NOMO-1 (cell line): ENCODE measurements around the gene ZBTB21.

Experiments
- DNase-seq, 2 experiments: peaks; one replicate each; lab custom pipeline; 2025; ENCODE audit not compliant: unreplicated experiment in 2 of 2; lab: John Stamatoyannopoulos, UW

The ZBTB21 gene

DNA sequence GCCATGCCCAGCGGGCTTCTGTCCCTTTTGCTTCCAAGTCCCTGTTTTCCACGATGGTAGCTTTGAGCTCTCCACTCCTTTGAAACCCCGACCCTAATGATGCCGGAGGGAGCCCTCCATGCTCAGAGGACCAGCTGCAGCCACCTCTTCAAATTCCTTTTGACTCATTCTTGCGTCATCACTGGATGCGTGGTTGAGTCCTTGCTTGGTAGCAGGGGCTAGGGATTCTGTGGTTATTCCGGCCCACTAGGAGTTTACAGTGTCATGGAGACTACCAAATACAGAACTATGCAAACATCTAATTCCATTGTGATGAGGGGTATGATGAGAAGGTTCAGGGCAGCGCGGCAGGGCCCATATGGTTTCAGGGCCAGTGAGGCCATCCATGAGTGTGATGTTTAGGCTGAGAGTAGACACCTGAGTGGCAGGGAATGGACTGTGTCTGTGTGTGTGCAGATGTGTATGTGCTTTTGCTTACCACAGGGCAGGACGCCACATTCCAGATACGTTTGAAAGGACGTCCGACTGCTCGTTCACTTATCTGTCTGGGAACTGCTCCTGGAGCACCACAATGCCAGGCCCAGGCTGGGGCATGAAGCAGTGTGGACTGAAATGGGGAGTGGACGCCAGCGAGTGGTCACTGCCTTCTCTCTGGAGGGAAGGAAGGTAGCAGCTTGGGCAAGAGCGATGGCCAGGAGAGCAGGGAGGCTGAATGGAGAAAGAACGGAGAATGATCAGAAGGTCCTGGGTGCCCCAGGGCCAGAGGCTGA is 30.4 kb upstream of the ZBTB21 start:
- no peak for DNase-seq

DNA sequence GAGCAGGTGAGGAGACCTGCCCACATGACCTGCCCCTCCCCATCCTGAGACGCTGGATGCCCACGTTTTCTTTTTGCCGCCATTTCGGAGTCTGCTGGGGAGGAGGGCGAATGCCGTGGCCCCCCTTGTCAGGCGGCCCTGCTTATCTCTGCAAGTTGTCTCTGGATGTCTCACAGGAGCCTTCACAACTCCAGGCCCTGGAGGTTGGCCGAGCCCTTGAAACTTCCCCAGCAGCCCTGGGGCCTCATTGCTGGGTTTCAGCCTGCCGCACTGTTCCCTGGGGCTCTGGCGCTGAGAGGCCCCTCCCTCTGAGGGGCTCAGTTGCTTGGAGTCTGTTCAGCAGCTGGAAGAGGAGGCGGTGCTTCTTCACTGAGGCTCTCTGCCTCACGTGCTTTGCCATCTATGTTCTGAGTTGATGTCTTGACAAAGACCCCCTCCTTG is 29.8 kb upstream of the ZBTB21 start:
- no peak for DNase-seq

DNA sequence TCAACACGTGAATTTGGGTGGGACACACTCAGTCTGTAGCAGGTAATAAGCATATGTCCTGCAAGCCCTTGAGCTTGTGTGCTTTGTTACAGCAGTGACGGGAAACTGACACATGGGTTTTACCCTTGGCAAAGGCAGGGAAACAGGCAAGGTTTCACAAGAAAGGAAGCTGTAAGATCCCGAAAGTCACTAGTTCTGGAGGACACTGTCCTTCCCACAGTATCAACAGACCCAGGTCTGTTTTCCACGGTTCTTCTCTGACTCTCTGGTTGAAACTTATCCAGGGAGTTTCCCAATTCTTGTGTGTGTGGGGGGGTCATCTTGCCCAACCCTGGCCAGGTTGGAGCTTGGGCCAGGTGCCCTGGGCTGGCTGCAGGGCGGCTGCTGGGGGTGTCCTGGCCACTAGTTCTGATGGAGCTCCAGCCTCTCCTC is 29.3 kb upstream of the ZBTB21 start:
- DNase-seq, result no peak

DNA sequence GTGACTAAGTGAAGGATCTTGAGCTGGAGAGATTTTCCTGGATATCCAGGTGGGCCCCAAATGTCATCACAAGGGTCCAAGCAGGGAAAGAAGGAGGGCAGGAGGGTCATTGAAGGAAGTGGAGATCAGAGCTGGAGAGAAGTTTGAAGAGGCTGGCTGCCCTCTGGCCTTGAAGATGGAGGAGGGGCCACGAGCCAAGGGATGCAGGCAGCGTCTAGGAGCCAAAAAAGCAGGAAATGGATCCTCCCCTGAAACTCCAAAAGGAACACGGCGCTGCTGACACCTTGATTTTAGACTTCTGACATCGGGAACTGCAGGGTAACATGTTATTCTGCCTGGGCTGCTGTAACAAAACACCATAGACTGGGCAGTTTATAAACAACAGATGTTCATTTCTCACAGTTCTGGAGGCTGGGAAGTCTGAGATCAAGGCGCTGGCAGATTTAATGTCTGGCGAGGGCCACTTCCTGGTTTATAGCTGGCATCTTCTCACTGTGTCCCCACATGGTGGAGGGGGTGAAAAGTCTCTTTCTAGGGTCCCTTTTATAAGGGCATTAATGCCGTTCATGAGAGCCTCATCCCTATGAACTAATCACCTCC is 28.8 kb upstream of the ZBTB21 start:
- no peak for DNase-seq

DNA sequence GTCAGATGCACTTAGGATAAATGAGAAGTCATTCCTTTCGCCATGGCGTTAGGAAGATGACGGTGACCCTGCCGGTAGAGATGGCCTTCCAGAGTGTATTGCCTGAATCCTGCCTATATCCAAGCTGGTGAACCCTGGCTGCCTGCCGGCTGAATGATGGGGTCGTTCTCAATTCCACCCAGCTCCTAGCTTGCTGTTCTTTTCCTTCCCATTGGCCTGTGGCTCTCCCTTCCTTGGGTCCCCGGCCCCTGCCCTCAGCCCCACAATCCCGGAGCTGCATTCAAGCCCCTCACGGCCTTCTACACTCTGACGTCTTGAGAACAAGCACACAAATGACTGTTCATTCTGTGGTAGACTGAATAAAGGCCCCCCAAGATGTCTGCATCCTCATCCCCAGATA is 28.2 kb upstream of the ZBTB21 start:
- no peak for DNase-seq

DNA sequence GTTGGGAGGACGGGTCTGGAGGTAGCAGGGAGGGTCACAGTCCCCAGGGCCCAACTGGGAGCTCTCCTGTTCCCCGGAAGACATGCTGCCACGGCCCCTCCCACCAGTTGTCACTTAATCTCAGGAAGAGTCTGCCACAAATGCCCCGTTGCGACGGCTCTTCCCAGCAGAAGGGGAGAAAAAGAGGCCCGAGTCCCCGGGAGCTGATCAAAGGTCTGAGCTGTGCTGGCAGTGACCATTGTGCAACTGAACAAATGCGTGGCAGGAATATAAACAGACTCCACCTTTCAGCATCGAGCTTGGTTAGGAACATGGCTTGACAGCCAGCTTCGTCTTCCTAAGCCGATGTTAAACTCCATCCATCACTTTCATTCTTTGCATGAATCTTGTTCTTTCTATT is 27.8 kb upstream of the ZBTB21 start:
- DNase-seq, result no peak

DNA sequence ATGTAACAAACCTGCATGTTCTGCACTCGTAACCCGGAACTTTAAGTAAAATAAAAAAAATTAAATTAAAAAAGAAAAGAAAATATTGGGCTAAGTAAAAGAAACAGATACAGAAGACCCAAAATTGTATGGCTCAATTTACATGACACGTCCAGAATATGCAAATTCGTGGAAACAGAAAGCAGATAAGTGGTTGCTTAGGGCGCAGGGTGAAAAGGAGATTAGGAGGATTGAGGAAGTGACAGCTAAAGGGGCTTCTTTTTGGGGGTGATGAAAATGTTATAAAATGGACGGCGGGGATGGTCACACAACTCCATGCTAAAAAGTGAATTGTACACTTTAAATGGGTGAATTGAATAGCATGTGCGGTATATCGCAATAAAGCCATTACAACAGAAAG is 27.4 kb upstream of the ZBTB21 start:
- DNase-seq, result peak in 1 of 2 experiments; percentile 1

DNA sequence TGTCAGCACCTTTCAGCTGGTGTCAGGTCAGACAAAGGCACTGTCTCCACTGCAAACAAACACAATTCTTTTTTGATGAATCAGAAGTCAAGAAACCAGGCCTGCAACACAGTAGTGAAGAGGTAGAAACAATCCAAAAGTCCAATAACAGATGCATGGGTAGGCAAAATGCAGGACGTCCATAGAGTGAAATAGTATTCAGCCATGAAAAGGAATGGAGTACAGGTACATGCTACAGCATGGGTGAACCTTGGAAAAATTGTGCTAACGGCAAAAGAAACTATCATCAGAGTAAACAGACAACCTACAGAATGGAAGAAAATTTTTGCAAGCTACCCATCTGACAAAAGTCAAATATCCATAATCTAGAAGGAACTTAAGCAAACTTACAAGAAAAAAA is 26.2 kb upstream of the ZBTB21 start:
- no peak for DNase-seq

DNA sequence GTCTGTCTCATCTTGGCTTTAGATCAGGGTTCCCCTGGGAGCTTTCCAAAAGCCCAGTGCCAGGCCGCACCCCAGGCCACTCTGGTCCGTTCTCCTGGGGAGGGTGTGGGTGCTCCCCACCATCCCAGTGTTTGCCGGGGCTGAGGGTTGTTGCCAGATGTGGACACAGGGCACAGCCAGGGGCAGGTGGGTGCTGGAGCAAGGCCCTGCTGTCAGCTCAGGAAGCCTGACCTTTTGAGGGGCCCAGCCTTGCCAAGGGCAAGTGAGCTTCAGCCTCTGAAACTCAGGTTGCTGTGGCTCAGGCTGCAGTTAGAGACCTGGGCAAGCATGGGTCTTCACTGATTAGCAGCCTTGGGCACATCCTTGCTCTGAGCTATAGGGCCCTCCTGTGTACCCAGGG is 22.8 kb upstream of the ZBTB21 start:
- no peak for DNase-seq

DNA sequence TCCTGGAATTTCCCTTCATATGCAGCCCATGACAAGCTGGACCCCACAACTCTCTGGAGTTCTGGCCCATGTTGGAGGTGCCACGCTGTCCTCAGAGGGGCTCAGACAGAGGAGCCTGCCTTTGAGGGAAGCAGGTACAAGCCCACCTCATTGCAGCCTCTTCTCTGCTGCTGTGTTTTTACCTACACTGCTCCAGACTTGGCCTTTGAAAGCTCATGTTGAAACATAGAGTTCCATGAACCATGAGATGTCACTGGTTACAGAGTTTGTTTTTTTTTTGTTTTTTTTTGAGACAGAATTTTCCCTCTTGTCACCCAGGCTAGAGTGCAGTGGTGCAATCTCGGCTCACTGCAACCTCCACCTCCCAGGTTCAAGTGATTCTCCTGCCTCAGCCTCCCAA is 22.1 kb upstream of the ZBTB21 start:
- DNase-seq, result no peak

DNA sequence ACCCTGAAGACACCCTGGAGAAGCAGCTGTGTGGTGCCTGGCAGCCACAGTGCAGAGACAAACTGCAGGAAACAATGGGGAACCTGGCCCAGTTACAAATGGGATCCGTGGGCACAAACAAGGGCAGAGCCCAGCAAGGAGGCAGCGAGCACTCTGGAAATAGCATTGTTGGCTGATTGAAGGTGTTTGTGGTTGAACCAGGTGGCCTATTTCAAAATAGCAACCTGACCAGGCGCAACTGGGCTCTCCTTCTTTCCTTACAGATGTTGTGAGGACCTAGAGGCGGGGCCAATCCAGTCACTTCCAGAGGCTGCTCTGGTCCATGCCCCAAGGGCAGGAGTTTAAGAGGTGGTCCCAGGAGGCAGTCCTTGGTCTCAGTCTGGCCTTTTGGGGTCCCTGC is 21.7 kb upstream of the ZBTB21 start:
- DNase-seq, result no peak

DNA sequence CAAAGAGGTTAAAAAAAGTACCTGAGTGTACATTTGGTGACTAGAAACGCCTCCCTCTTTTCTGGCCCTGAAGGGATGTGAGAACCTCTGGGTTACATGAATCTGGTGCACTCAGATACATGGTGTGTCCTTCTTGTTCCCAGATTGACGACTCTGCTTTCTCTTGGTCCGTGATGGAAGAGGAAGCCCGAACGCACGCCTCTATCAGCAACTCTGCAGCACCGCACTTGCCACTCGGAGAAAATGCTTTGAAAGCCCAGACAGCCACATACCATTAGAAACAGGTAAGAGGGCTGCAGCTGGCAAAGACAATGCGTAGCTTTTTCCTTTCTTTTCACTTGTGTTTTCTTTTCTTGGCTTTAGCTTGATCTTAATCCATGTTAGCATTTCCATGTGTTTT is 21.1 kb upstream of the ZBTB21 start:
- DNase-seq, result no peak

DNA sequence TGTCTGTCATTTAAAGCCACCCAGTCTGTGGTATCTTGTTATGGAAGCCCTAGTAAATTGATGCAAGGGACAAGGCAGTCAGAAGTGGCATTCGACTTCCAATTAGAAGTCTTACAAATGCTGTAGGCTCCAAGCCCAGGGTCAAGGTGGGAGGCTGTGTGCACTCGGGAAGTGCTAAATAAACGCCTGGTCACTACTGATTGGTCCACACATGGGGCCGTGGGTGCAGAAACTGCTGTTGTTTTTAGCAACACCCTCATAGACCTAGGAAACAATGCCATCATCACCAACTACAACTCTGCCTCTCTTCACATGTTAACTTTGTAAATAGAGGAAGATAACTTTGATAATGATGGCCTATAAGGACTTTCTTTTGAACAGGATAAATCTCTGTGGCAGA is 20.2 kb upstream of the ZBTB21 start:
- no peak for DNase-seq

DNA sequence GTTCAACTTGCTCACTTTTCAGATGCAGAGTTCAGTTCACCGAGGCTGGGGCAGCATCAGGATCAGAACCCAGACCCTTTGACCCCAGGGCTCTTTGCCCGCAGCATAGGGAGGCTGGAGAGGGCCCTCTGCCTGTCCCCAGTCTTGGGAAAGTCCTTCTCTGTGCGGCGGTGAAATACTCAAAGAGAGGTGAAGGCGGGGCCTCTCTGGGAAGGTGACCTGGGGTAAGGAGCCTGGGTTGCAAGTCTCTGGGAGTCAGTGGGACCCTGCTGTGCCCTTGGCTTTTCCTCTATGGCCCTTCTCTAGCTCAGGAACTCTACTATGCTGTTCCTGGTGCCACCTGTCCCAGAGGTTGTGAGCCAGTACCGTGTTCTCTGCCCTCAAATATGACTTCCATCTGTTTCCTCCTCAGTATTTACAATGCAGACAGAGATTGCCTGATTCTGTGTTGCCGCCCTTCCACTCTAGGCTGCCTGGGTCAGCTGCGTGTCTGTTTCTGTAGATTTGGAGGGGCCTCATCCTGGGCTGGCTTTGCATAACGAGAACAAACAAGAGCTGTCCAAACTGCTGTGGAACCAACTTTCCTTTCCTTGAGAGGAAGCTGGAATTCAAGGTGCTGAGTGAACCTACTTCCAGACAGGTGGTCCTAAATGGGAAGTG is 18.7 kb upstream of the ZBTB21 start:
- no peak for DNase-seq

DNA sequence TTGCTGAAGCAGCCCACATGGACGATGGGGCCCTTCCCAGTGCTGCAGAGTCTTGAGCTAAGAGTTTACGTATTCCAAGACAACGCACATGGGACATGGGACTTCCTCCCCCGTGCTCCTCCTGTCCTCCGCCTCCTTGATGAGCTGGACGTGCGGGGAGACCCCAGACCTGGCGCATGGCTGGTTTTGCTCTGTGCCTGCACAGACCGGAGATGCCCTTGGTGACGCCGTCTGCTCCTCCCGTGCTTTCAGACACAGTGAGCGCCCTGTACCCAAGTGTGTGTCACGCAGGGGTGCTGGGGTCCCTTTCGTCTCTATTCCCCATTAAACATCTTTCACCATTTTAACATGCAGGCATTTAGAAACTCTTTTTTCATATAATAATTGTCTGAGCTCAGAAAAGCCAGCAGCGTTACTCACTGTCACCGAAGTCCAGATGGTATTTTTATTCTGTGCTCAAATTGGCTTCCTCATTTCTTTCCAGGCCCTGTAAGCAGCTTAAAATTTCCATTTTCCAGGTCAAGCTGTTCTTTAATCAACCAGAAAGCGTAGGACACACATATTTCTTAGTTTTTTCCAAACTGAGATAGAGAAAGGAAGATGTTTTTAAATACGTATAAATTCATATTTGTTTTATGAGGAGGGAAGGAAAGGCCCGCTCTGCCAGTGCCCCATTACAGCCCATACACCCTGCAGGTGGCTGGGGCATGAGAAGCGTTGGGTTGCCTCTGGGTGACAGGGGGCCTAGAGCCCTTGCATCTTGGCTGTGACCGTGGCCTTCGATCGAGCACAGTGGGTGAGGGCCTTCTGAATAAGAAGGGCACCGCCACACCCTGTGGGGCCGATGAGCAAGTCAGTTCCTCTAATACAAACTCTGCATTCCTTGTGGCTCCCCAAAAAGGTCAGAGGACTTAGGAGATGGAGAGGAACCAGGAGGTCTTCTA is 17.9 kb upstream of the ZBTB21 start:
- DNase-seq, result peak; percentile 34 to 63

DNA sequence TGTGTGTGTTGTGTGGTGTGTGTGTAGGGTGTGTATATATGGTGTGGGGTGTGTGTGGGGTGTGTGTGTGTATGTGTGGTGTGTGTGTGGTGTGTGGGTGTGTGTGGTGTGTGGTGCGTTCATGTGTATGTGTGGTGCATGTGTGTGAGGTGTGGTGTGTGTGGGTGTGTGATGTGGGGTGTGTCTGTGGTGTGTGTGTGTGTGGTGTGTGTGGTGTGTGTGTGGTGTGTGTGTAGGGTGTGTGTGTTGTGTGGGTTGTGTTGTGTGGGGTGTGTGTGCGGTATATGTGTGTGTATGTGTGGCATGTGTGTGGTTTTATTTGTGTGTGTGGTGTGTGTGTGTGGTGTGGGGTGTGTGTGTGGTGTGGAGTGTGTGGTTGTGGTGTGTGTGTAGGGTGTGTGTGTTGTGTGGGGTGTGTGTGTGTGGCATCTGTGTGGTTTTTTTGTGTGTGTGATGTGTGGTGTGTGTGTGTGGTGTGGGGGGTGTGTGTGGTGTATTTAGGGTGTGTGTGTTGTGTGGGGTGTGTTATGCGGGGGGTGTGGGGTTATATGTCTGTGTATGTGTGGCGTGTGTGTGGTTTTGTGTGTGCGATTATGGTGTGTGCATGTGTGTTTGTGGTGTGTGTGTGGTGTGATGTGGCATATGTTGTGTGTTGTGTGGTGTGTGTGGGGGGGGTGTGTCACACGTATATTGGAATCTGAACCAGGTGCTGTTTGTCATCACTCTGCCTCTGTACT is 17.1 kb upstream of the ZBTB21 start:
- no peak for DNase-seq

DNA sequence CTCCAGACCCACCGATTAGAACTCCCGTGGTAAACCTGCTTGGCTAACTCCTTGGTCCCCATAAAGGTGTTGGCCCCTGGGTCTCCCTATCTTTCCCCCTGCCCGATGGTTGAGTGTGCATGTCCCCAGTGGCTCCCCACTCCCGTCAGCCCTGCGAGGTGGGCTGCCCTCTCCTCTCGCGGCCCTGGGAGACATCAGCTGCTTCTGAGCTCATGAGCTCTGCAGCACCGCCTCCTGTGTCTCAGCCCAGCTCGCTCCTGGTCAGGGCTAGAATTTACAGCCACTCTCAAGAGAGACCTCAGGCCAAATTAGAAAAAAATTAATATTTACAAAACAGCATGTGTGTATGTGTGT is 15.9 kb upstream of the ZBTB21 start:
- no peak for DNase-seq

DNA sequence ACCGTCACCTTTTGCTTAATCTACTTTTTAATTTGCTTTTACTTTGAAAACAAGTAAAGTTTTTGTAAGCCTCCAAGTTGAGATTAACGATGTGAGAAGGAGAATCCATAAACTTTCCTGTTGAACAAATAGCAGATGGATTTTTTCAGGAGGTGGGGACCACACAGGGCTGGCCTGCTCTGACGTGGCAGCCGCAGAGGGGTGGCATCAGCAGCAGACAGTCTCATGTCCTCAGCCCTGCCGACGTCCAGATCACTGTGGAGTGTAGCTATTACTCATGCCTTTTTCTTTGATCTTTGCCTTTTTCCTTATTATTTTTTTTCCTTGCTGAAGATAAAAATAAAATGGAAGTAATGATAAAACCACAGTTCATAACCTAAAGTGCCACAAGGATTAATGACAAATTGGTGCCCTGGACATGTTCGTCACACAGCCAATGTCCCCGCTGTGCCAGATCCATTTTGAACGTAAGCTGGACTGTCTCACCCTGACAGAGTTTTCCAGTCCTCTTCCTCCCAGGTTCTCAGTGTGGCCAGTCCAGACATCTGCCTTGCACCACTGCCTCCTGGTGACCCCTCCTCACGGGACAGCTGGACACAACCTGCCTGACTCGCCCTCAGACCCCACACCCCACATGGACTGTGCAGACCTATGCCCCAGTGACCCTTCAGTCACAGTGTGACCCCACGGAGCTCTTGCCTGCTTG is 15.4 kb upstream of the ZBTB21 start:
- DNase-seq, result no peak

DNA sequence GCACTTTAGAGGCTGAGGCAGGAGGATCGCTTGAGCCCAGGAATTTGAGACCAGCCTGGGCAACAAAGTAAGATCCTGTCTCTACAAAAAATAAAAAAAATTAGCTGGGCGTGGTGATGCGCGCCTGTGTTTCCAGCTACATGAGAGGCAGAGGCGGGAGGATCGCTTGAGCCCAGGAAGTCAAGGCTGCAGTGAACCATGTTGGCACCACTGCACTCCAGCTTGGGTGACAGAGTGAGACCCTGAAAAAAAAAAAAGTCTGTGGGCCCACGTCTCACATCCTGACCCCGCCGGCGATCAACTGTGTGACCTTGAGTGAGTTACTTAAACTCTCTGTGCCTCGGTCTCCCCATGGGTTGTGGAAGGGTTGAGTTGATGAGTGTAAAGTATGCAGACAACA is 12.7 kb upstream of the ZBTB21 start:
- no peak for DNase-seq

DNA sequence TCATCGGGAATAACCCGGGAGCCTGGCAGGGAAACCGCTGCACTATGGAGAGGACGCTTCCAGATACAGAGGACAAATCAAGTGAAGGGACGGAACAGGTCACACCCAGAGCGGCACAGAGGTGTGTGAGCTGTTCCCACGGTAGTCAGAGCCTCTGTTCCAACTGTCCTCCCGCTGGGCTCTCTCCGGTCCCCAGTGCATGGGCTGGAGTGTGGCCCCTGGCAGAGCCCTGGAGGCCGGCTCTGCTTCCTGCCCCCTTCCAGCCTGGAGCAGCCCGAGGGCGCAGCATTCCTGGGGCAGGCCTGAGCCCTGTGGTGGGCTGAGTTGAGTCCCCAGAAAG is 11.9 kb upstream of the ZBTB21 start:
- no peak for DNase-seq
